ENCODE data around the gene CHST11.

Gene CHST11

DNA sequence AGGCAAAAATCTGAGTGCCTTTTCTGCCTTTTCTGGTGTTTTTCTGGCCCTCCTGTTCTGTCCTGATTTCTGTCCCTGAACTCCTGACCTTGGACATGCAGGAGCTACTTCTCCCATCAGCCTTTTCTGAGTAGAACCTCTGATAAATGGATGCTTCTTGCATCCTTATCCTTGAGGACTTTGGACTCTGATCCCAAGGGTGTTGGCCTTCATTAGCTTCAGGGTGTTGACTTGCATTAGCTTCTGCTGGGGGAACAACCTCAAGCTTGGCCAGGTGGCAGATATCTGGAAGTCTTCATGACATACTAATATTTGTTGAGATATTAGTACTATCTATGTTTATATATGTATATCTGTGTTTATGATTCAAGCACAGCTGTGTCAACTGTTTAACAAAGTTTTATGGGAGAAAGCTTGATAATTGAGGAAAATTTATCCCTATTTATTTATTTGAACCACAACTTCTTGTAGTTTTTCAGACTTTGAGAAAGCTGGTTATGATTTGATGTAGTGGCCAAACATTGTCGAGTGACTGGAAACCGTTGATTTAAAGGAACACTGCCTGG, 124.3 kb downstream of the CHST11 start:
- Histone ChIP-seq H3K4me1 (ENCODE audit: control insufficient read depth, insufficient read depth, low read length) (no peaks in the 10 kb centered on the region; the same call in 1 of the 2 replicates), H3K27ac (ENCODE audit: extremely low read depth, low read depth, low read length) (no peak overlapping the region), H3K9me3 (ENCODE audit: control insufficient read depth, insufficient read depth, low read depth, low read length) (no peaks in the 10 kb centered on the region), H3K4me3 (ENCODE audit: low read depth, low read length) (no peak overlapping the region), H3K36me3 (ENCODE audit: control insufficient read depth in 2 of 2, insufficient read depth in 1 of 2, low read length in 2 of 2) (no peaks in the 10 kb centered on the region)
- ChIA-PET CTCF (interaction anchor here (0.5 kb wide), 1 partner anchor 526 kb away, joined by 3 read pairs; the partner anchor contains the start of gene WASHC4), POLR2A (no interaction called here)
- TF ChIP-seq ZNF2 (tag by site-specific recombination; IDR thresholded peaks at IDR 0.05) (no peak), ZNF169 (tag by site-specific recombination; IDR thresholded peaks at IDR 0.05) (no peak), ZNF248 (tag by site-specific recombination; IDR thresholded peaks at IDR 0.05) (no peak), KLF8 (tag by site-specific recombination; IDR thresholded peaks at IDR 0.05) (no peak), ZNF140 (tag by site-specific recombination; IDR thresholded peaks at IDR 0.05) (no peak), SCRT2 (tag by site-specific recombination; IDR thresholded peaks at IDR 0.05) (no peak), GLIS2 (tag by site-specific recombination; IDR thresholded peaks at IDR 0.05) (no peak), ZNF394 (tag by site-specific recombination; IDR thresholded peaks at IDR 0.05; ENCODE audit: borderline replicate concordance) (no peak), ZNF121 (tag by site-specific recombination; IDR thresholded peaks at IDR 0.05) (no peak), ZSCAN23 (tag by site-specific recombination; IDR thresholded peaks at IDR 0.05) (no peak), IKZF3 (tag by site-specific recombination; IDR thresholded peaks at IDR 0.05) (no peak), EGR2 (tag by site-specific recombination; IDR thresholded peaks at IDR 0.05; ENCODE audit: low read depth) (no peak)
- TF ChIP-seq, protein P1, sequence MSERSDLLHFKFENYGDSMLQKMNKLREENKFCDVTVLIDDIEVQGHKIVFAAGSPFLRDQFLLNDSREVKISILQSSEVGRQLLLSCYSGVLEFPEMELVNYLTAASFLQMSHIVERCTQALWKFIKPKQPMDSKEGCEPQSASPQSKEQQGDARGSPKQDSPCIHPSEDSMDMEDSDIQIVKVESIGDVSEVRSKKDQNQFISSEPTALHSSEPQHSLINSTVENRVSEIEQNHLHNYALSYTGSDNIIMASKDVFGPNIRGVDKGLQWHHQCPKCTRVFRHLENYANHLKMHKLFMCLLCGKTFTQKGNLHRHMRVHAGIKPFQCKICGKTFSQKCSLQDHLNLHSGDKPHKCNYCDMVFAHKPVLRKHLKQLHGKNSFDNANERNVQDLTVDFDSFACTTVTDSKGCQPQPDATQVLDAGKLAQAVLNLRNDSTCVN (tag by site-specific recombination; optimal IDR thresholded peaks at IDR 0.05) = no peak
- TF ChIP-seq, protein P2, sequence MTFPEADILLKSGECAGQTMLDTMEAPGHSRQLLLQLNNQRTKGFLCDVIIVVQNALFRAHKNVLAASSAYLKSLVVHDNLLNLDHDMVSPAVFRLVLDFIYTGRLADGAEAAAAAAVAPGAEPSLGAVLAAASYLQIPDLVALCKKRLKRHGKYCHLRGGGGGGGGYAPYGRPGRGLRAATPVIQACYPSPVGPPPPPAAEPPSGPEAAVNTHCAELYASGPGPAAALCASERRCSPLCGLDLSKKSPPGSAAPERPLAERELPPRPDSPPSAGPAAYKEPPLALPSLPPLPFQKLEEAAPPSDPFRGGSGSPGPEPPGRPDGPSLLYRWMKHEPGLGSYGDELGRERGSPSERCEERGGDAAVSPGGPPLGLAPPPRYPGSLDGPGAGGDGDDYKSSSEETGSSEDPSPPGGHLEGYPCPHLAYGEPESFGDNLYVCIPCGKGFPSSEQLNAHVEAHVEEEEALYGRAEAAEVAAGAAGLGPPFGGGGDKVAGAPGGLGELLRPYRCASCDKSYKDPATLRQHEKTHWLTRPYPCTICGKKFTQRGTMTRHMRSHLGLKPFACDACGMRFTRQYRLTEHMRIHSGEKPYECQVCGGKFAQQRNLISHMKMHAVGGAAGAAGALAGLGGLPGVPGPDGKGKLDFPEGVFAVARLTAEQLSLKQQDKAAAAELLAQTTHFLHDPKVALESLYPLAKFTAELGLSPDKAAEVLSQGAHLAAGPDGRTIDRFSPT (tag by site-specific recombination; IDR thresholded peaks at IDR 0.05) = no peak
- TF ChIP-seq, protein P3, sequence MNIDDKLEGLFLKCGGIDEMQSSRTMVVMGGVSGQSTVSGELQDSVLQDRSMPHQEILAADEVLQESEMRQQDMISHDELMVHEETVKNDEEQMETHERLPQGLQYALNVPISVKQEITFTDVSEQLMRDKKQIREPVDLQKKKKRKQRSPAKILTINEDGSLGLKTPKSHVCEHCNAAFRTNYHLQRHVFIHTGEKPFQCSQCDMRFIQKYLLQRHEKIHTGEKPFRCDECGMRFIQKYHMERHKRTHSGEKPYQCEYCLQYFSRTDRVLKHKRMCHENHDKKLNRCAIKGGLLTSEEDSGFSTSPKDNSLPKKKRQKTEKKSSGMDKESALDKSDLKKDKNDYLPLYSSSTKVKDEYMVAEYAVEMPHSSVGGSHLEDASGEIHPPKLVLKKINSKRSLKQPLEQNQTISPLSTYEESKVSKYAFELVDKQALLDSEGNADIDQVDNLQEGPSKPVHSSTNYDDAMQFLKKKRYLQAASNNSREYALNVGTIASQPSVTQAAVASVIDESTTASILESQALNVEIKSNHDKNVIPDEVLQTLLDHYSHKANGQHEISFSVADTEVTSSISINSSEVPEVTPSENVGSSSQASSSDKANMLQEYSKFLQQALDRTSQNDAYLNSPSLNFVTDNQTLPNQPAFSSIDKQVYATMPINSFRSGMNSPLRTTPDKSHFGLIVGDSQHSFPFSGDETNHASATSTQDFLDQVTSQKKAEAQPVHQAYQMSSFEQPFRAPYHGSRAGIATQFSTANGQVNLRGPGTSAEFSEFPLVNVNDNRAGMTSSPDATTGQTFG (tag by site-specific recombination; IDR thresholded peaks at IDR 0.05; ENCODE audit: borderline replicate concordance) = no peak
- TF ChIP-seq, protein P4, sequence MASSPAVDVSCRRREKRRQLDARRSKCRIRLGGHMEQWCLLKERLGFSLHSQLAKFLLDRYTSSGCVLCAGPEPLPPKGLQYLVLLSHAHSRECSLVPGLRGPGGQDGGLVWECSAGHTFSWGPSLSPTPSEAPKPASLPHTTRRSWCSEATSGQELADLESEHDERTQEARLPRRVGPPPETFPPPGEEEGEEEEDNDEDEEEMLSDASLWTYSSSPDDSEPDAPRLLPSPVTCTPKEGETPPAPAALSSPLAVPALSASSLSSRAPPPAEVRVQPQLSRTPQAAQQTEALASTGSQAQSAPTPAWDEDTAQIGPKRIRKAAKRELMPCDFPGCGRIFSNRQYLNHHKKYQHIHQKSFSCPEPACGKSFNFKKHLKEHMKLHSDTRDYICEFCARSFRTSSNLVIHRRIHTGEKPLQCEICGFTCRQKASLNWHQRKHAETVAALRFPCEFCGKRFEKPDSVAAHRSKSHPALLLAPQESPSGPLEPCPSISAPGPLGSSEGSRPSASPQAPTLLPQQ (tag by site-specific recombination; IDR thresholded peaks at IDR 0.05) = no peak

DNA sequence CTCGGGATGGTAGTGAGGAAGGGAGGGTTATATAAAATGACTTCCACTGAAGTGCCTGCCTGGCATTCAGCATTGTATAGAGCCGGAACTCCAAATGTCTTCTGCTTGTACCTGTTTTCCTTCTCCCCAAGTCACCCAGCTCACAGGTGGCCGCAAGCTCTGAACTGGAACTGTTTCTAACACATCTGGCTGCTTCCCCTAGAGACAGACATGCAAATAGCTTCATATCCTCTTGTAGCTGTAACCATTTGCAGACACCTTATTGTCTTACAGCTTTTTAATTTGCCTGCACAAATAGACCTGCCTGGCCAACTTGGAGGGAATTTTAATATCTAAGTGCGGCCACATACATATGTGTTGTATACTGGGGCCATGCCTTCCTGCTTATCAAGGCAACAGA, 126.0 kb downstream of the CHST11 start:
- Histone ChIP-seq H3K36me3 (ENCODE audit: control insufficient read depth in 2 of 2, insufficient read depth in 1 of 2, low read length in 2 of 2) (no peaks in the 10 kb centered on the region), H3K4me1 (ENCODE audit: control insufficient read depth, insufficient read depth, low read length) (peaks cover 4% of the 10 kb centered on the region), H3K9me3 (ENCODE audit: control insufficient read depth, insufficient read depth, low read depth, low read length) (no peaks in the 10 kb centered on the region), H3K4me3 (ENCODE audit: low read depth, low read length) (no peak overlapping the region), H3K27ac (ENCODE audit: extremely low read depth, low read depth, low read length) (no peak overlapping the region)
- CTCF ChIA-PET = no interaction called here
- POLR2A ChIA-PET = no interaction called here
- no peak for TF ChIP-seq ZBTB8A (tag by site-specific recombination; IDR thresholded peaks at IDR 0.05)
- TF ChIP-seq ZNF514 (tag by site-specific recombination; IDR thresholded peaks at IDR 0.05) = no peak
- no peak for TF ChIP-seq ZNF560 (tag by site-specific recombination; IDR thresholded peaks at IDR 0.05; ENCODE audit: borderline replicate concordance)
- TF ChIP-seq ZNF16 (tag by site-specific recombination; IDR thresholded peaks at IDR 0.05; ENCODE audit: low read depth) = no peak
- no peak for TF ChIP-seq ZSCAN23 (tag by site-specific recombination; IDR thresholded peaks at IDR 0.05)
- TF ChIP-seq, protein P5, sequence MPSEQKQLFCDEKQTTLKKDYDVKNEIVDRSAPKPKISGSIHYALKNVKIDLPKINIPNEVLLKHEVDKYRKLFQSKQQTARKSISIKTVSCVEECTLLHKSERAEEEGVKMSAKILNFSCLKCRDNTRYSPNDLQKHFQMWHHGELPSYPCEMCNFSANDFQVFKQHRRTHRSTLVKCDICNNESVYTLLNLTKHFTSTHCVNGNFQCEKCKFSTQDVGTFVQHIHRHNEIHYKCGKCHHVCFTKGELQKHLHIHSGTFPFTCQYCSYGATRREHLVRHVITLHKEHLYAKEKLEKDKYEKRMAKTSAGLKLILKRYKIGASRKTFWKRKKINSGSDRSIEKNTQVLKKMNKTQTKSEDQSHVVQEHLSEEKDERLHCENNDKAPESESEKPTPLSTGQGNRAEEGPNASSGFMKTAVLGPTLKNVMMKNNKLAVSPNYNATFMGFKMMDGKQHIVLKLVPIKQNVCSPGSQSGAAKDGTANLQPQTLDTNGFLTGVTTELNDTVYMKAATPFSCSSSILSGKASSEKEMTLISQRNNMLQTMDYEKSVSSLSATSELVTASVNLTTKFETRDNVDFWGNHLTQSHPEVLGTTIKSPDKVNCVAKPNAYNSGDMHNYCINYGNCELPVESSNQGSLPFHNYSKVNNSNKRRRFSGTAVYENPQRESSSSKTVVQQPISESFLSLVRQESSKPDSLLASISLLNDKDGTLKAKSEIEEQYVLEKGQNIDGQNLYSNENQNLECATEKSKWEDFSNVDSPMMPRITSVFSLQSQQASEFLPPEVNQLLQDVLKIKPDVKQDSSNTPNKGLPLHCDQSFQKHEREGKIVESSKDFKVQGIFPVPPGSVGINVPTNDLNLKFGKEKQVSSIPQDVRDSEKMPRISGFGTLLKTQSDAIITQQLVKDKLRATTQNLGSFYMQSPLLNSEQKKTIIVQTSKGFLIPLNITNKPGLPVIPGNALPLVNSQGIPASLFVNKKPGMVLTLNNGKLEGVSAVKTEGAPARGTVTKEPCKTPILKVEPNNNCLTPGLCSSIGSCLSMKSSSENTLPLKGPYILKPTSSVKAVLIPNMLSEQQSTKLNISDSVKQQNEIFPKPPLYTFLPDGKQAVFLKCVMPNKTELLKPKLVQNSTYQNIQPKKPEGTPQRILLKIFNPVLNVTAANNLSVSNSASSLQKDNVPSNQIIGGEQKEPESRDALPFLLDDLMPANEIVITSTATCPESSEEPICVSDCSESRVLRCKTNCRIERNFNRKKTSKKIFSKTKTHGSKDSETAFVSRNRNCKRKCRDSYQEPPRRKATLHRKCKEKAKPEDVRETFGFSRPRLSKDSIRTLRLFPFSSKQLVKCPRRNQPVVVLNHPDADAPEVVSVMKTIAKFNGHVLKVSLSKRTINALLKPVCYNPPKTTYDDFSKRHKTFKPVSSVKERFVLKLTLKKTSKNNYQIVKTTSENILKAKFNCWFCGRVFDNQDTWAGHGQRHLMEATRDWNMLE (tag by site-specific recombination; conservative IDR thresholded peaks at IDR 0.05; ENCODE audit: low read depth) = no peak
- TF ChIP-seq, protein P6, sequence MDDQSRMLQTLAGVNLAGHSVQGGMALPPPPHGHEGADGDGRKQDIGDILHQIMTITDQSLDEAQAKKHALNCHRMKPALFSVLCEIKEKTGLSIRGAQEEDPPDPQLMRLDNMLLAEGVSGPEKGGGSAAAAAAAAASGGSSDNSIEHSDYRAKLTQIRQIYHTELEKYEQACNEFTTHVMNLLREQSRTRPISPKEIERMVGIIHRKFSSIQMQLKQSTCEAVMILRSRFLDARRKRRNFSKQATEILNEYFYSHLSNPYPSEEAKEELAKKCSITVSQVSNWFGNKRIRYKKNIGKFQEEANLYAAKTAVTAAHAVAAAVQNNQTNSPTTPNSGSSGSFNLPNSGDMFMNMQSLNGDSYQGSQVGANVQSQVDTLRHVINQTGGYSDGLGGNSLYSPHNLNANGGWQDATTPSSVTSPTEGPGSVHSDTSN (CRISPR knock-in tag; IDR thresholded peaks at IDR 0.05) = no peak

Measured in HEK293 (cell line).